H1 (cell line): ENCODE data around the gene IFIT1.

Experiments used
- CHD2 ChIP-seq: IDR thresholded peaks from 2 replicates; pipeline ENCODE4 v1.6.1; 2012; ENCODE audit warnings: low read length, improper control_type of control experiment
- EZH2 ChIP-seq: fragments of 200-600 bp; sonication (generic); IDR thresholded peaks from 2 replicates; pipeline ENCODE4 v1.7.1; 2012; ENCODE audit warnings: low read depth, mild to moderate bottlenecking, moderate library complexity, low read length, inconsistent platforms; ENCODE audit not compliant: severe bottlenecking
- FOSL1 ChIP-seq: IDR thresholded peaks from 2 replicates; pipeline ENCODE4 v1.6.1; 2011; ENCODE audit warnings: mild to moderate bottlenecking, low read depth, low read length, moderate library complexity; ENCODE audit not compliant: insufficient read depth
- POLR2A ChIP-seq, 2 experiments: IDR thresholded peaks; 1 replicate in 1 of 2; 2 replicates in 1 of 2; pipeline ENCODE4 v1.6.1; 2011; ENCODE audit warnings: low read depth in 2 of 2, low read length in 2 of 2, mild to moderate bottlenecking in 2 of 2; ENCODE audit errors: control extremely low read depth in 1 of 2
- POLR2AphosphoS5 ChIP-seq: IDR thresholded peaks from 2 replicates; pipeline ENCODE4 v1.6.1; 2011; ENCODE audit warnings: low read depth, low read length
- RAD21 ChIP-seq, 2 experiments: IDR thresholded peaks in 1 of 2; conservative IDR thresholded peaks in 1 of 2; 2 replicates each; pipeline ENCODE4 v1.6.1; 2011; ENCODE audit warnings: low read depth in 2 of 2, low read length in 2 of 2, improper control_type of control experiment in 1 of 2, inconsistent platforms in 1 of 2, mild to moderate bottlenecking in 1 of 2, moderate library complexity in 1 of 2
- RFX5 ChIP-seq: IDR thresholded peaks from 2 replicates; pipeline ENCODE4 v1.6.1; 2011; ENCODE audit warnings: low read depth, low read length, improper control_type of control experiment, borderline replicate concordance
- SP1 ChIP-seq: IDR thresholded peaks from 2 replicates; pipeline ENCODE4 v1.6.1; 2011; ENCODE audit warnings: low read depth, low read length
- TBP ChIP-seq: IDR thresholded peaks from 2 replicates; pipeline ENCODE4 v1.6.1; 2011; ENCODE audit warnings: low read depth, low read length, improper control_type of control experiment
- ZNF274 ChIP-seq: IDR thresholded peaks from 2 replicates; pipeline ENCODE4 v1.7.0; 2012; ENCODE audit warnings: low read length, borderline replicate concordance; ENCODE audit errors: extremely low read depth
- TF ChIP-seq, protein P1 (sequence below), 3 experiments: IDR thresholded peaks; 1 replicate in 2 of 3; 2 replicates in 1 of 3; pipeline versions ENCODE4 v1.5.1 to v1.6.1; 2011; ENCODE audit warnings: low read length in 3 of 3, mild to moderate bottlenecking in 3 of 3, inconsistent platforms in 2 of 3, low read depth in 1 of 3, moderate library complexity in 1 of 3; ENCODE audit not compliant: insufficient read depth in 1 of 3; ENCODE audit errors: control extremely low read depth in 1 of 3
- TF ChIP-seq, protein P2 (sequence below): IDR thresholded peaks from 2 replicates; pipeline ENCODE4 v1.6.1; 2012; ENCODE audit warnings: low read length, inconsistent platforms

DNA sequence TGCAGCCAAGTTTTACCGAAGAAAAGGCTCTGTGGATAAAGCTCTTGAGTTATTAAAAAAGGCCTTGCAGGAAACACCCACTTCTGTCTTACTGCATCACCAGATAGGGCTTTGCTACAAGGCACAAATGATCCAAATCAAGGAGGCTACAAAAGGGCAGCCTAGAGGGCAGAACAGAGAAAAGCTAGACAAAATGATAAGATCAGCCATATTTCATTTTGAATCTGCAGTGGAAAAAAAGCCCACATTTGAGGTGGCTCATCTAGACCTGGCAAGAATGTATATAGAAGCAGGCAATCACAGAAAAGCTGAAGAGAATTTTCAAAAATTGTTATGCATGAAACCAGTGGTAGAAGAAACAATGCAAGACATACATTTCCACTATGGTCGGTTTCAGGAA lies 10.6 kb downstream of the IFIT1 start:
- no peak for TF ChIP-seq FOSL1
- TF ChIP-seq RAD21 (IDR thresholded peaks at IDR 0.05 in 1 of 2, conservative IDR thresholded peaks at IDR 0.05 in 1 of 2; ENCODE audit: low read depth in 2 of 2, low read length in 2 of 2) = no peak
- TF ChIP-seq SP1 = no peak
- no peak for TF ChIP-seq POLR2A (IDR thresholded peaks at IDR 0.05; ENCODE audit: control extremely low read depth in 1 of 2, low read depth in 2 of 2, low read length in 2 of 2)
- TF ChIP-seq POLR2AphosphoS5 = no peak
- no peak for TF ChIP-seq RFX5
- TF ChIP-seq, protein P1, sequence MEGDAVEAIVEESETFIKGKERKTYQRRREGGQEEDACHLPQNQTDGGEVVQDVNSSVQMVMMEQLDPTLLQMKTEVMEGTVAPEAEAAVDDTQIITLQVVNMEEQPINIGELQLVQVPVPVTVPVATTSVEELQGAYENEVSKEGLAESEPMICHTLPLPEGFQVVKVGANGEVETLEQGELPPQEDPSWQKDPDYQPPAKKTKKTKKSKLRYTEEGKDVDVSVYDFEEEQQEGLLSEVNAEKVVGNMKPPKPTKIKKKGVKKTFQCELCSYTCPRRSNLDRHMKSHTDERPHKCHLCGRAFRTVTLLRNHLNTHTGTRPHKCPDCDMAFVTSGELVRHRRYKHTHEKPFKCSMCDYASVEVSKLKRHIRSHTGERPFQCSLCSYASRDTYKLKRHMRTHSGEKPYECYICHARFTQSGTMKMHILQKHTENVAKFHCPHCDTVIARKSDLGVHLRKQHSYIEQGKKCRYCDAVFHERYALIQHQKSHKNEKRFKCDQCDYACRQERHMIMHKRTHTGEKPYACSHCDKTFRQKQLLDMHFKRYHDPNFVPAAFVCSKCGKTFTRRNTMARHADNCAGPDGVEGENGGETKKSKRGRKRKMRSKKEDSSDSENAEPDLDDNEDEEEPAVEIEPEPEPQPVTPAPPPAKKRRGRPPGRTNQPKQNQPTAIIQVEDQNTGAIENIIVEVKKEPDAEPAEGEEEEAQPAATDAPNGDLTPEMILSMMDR (IDR thresholded peaks at IDR 0.05; ENCODE audit: control extremely low read depth in 1 of 3, insufficient read depth in 1 of 3, low read depth in 1 of 3, low read length in 3 of 3) = no peak
- TF ChIP-seq EZH2 = no peak
- no peak for TF ChIP-seq ZNF274
- TF ChIP-seq, protein P2, sequence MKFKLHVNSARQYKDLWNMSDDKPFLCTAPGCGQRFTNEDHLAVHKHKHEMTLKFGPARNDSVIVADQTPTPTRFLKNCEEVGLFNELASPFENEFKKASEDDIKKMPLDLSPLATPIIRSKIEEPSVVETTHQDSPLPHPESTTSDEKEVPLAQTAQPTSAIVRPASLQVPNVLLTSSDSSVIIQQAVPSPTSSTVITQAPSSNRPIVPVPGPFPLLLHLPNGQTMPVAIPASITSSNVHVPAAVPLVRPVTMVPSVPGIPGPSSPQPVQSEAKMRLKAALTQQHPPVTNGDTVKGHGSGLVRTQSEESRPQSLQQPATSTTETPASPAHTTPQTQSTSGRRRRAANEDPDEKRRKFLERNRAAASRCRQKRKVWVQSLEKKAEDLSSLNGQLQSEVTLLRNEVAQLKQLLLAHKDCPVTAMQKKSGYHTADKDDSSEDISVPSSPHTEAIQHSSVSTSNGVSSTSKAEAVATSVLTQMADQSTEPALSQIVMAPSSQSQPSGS = no peak
- TF ChIP-seq CHD2 = no peak
- no peak for TF ChIP-seq TBP
